ENCODE data around the gene TSPAN18. TPM values are rescaled to one million over a fixed set of nuclear protein-coding genes. Genes with fewer than 3 reads are reported as not detected.

The TSPAN18 gene
- total and polyA plus RNA-seq, 2 experiments from 2014 or later: 0.20 to 0.54 TPM

DNA sequence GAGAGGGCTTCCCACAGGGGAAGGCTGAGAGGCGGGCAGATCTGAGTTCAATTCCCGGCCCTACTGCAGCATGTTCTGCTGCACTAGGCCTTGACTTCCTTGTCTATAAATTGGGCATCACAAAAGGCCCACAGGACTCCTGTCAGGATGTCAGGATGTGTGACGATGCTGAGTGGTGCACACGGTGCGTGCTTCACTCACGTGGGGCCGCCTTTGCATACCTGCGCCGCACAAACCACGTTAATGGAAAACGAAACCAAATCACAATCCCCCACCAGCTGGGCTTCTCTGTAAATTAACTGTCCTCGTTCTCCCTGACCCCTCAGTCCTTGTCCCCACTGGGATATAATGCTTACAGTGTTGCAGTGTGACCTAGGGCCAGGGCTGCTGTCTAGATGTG is 32.3 kb upstream of the TSPAN18 start:
- Histone ChIP-seq H3K27ac (no peak overlapping the region), H3K27me3 (replicated peaks; ENCODE audit: insufficient read depth) (peaks cover 16% of the 10 kb centered on the region; the same call in 1 of the 2 replicates), H3K36me3 (ENCODE audit: low read depth) (no peaks in the 10 kb centered on the region), H2AFZ (no peak overlapping the region), H3K4me2 (ENCODE audit: unreplicated experiment) (no peak overlapping the region), H3K9me2 (ENCODE audit: insufficient read depth) (no peaks in the 10 kb centered on the region), H3K4me3 (no peak overlapping the region), H3K79me2 (ENCODE audit: insufficient read depth) (no peaks in the 10 kb centered on the region), H3F3A (ENCODE audit: insufficient read depth) (no peaks in the 10 kb centered on the region), H3K9me3 (ENCODE audit: low read depth) (no peaks in the 10 kb centered on the region), H3K4me1 (ENCODE audit: insufficient read depth) (no peaks in the 10 kb centered on the region), H4K20me1 (ENCODE audit: insufficient read depth) (no peaks in the 10 kb centered on the region), H3K9ac (no peak overlapping the region)
- 75 to 80% methylated on average over 12 of the region's 12 CpGs for WGBS, 2 experiments (ENCODE audit: low coverage in 1 of 2, low lambda C conversion rate in 2 of 2, missing lambda C conversion rate in 2 of 2)
- TF ChIP-seq EZH2 (IDR thresholded peaks at IDR 0.05; ENCODE audit: insufficient read depth, poor library complexity, severe bottlenecking) (no peak), EZH2phosphoT487 (IDR thresholded peaks at IDR 0.05; ENCODE audit: insufficient read depth, low read depth) (no peak)
- in situ Hi-C loops (cut with MboI): no loop called here
- DNase-seq: no peak

DNA sequence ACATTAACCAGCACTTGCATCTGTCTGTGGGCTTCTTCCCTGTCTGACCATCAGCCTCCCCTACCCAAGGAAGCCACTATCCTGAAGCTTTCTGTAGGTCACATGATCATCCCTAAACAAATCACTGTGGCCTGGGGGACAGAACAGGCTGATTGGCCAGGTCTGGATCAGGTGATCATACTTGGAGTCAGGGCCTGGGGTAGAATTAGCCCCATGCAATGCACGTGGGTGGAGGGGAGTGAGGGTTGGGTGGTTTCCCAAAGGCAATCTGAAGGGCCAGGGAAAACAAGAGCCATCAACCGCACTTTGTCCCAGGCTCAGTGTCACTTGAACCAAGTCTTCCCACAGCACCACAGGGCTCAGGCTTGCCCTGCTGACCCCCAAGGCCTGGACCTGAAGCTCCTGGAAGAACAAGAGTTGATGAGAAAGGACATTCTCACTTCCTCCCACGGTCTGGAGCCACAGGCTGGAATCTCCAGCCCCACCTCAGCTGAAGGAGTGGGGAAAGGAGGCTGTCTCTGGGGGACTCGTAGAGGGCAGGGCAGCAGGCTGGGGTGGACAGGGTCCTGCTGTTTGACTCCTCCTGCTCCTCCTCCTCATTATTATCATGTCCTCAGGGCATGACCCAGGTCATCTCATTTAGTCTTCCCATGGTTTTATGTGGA is 31.5 kb upstream of the TSPAN18 start:
- H3K27me3 ChIP-seq (replicated peaks; ENCODE audit: insufficient read depth): peaks cover 22% of the 10 kb centered on the region
- H3K9me3 ChIP-seq (ENCODE audit: low read depth): no peaks in the 10 kb centered on the region
- in situ Hi-C loops (cut with MboI): no loop called here
- H3K4me2 ChIP-seq (ENCODE audit: unreplicated experiment): no peak overlapping the region
- H3K79me2 ChIP-seq (ENCODE audit: insufficient read depth): no peaks in the 10 kb centered on the region
- TF ChIP-seq EZH2 (IDR thresholded peaks at IDR 0.05; ENCODE audit: insufficient read depth, poor library complexity, severe bottlenecking): no peak
- no peak for TF ChIP-seq EZH2phosphoT487 (IDR thresholded peaks at IDR 0.05; ENCODE audit: insufficient read depth, low read depth)
- no peak overlapping the region for H3K4me3 ChIP-seq
- H3K4me1 ChIP-seq (ENCODE audit: insufficient read depth): no peaks in the 10 kb centered on the region
- no peaks in the 10 kb centered on the region for H4K20me1 ChIP-seq (ENCODE audit: insufficient read depth)
- H3K9ac ChIP-seq: no peak overlapping the region
- no peaks in the 10 kb centered on the region for H3K36me3 ChIP-seq (ENCODE audit: low read depth)
- no peak overlapping the region for H2AFZ ChIP-seq
- 61 to 68% methylated on average over 4 of the region's 4 CpGs for WGBS, 2 experiments (ENCODE audit: low coverage in 1 of 2, low lambda C conversion rate in 2 of 2, missing lambda C conversion rate in 2 of 2)
- no peaks in the 10 kb centered on the region for H3F3A ChIP-seq (ENCODE audit: insufficient read depth)
- no peak for DNase-seq
- no peak overlapping the region for H3K27ac ChIP-seq
- no peaks in the 10 kb centered on the region for H3K9me2 ChIP-seq (ENCODE audit: insufficient read depth)

GRCh38 chr11:44698252-44698912 is 28.4 kb upstream of the TSPAN18 start:
- Histone ChIP-seq H4K20me1 (ENCODE audit: insufficient read depth) (no peaks in the 10 kb centered on the region), H3K27ac (no peak overlapping the region), H3K9ac (no peak overlapping the region), H3K9me2 (ENCODE audit: insufficient read depth) (no peaks in the 10 kb centered on the region), H3K79me2 (ENCODE audit: insufficient read depth) (no peaks in the 10 kb centered on the region), H3K4me3 (no peak overlapping the region), H3K36me3 (ENCODE audit: low read depth) (no peaks in the 10 kb centered on the region), H3K4me2 (ENCODE audit: unreplicated experiment) (no peak overlapping the region), H3F3A (ENCODE audit: insufficient read depth) (no peaks in the 10 kb centered on the region), H3K27me3 (replicated peaks; ENCODE audit: insufficient read depth) (peaks cover 18% of the 10 kb centered on the region), H3K9me3 (ENCODE audit: low read depth) (no peaks in the 10 kb centered on the region), H3K4me1 (ENCODE audit: insufficient read depth) (no peaks in the 10 kb centered on the region), H2AFZ (no peak overlapping the region)
- TF ChIP-seq EZH2phosphoT487 (IDR thresholded peaks at IDR 0.05; ENCODE audit: insufficient read depth, low read depth): no peak
- no peak for TF ChIP-seq EZH2 (IDR thresholded peaks at IDR 0.05; ENCODE audit: insufficient read depth, poor library complexity, severe bottlenecking)
- WGBS, 2 experiments (ENCODE audit: low coverage in 1 of 2, low lambda C conversion rate in 2 of 2, missing lambda C conversion rate in 2 of 2): 42 to 45% methylated on average over 13 of the region's 13 CpGs
- DNase-seq: no peak
- in situ Hi-C loops (cut with MboI): no loop called here

DNA sequence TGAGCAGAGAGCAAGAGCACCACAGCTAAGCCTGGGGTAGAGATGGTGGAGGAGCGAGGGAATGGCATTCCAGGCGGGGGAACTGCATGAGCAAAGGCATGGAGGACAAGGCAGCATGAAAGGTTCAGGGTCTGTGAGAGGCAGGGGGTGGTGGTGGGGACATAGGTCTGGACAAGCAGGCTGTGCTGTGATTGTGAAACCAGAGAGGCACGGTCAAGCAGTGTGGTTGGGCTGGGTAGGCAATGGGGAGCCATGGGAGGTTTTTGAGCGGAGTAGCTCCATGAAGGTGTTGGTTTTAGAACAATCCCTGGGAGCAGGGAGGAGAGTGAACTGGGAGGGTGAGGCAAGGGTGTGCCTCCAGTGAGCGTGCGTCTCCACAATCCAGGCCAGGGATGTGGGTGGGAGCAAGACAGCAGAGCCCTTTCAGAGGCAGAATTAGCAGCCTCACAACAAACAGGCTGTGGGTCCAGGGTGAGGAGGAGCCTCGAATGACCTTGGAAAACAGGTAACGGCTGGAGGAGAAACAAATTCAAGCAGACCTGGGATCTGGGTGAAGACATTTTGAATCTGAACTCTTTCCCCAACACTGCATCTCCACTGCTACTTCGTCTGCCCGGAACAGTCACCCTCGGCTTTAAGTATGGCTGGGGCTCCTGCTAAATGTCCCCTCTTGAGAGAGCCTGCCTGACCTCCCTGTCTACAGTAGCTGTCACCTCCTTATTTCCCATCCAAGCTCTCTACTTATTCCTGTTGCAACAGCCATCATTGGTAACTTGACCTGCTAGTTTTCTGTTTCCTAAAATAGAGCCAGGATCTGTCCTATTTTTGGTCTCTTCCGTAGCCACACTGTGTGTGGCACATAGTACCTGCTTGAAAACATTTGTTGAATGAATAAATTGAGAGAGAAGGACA is 27.0 kb upstream of the TSPAN18 start:
- Histone ChIP-seq H3K4me3 (no peak overlapping the region), H4K20me1 (ENCODE audit: insufficient read depth) (no peaks in the 10 kb centered on the region), H3K4me2 (ENCODE audit: unreplicated experiment) (no peak overlapping the region), H3K9me2 (ENCODE audit: insufficient read depth) (no peaks in the 10 kb centered on the region), H3K4me1 (ENCODE audit: insufficient read depth) (no peaks in the 10 kb centered on the region), H3F3A (ENCODE audit: insufficient read depth) (no peaks in the 10 kb centered on the region), H3K27ac (no peak overlapping the region), H2AFZ (no peak overlapping the region), H3K36me3 (ENCODE audit: low read depth) (no peaks in the 10 kb centered on the region), H3K9ac (no peak overlapping the region), H3K79me2 (ENCODE audit: insufficient read depth) (no peaks in the 10 kb centered on the region), H3K27me3 (replicated peaks; ENCODE audit: insufficient read depth) (peaks cover 18% of the 10 kb centered on the region), H3K9me3 (ENCODE audit: low read depth) (no peaks in the 10 kb centered on the region)
- DNase-seq: no peak
- in situ Hi-C loops (cut with MboI): no loop called here
- WGBS, 2 experiments (ENCODE audit: low coverage in 1 of 2, low lambda C conversion rate in 2 of 2, missing lambda C conversion rate in 2 of 2): 38 to 39% methylated on average over 12 of the region's 12 CpGs
- TF ChIP-seq EZH2 (IDR thresholded peaks at IDR 0.05; ENCODE audit: insufficient read depth, poor library complexity, severe bottlenecking) (no peak), EZH2phosphoT487 (IDR thresholded peaks at IDR 0.05; ENCODE audit: insufficient read depth, low read depth) (no peak)

All from GM23248 (cell line).